SKM-1 (cell line): ENCODE results near the gene CIPC.

Experiments
- DNase-seq: peaks from one replicate; lab custom pipeline; 2025; ENCODE audit not compliant: unreplicated experiment; lab: John Stamatoyannopoulos, UW

Gene CIPC

GRCh38 chr14:77123381-77124325, 25.6 kb downstream of the CIPC start:
- no peak for DNase-seq

GRCh38 chr14:77124345-77125280, 26.6 kb downstream of the CIPC start:
- DNase-seq: no peak

- no peak for DNase-seq
These were observed 27.3 kb downstream of the CIPC start for GRCh38 chr14:77125281-77125801.

GRCh38 chr14:77125823-77126325, 27.8 kb downstream of the CIPC start:
- no peak for DNase-seq

- DNase-seq: no peak
These were observed 28.5 kb downstream of the CIPC start for GRCh38 chr14:77126461-77126990.

- DNase-seq: no peak
These were observed 30.4 kb downstream of the CIPC start for GRCh38 chr14:77128414-77128891.

- DNase-seq: no peak
These were observed 32.3 kb downstream of the CIPC start for GRCh38 chr14:77130386-77130785.

- no peak for DNase-seq
These were observed 33.1 kb downstream of the CIPC start for GRCh38 chr14:77131206-77131605.

GRCh38 chr14:77131871-77132486, 33.9 kb downstream of the CIPC start:
- DNase-seq: no peak

- DNase-seq: no peak
These were observed 35.8 kb downstream of the CIPC start for GRCh38 chr14:77133720-77134338.

- DNase-seq: no peak
These were observed 41.0 kb downstream of the CIPC start for GRCh38 chr14:77139022-77139421.

- no peak for DNase-seq
These were observed 41.7 kb downstream of the CIPC start for GRCh38 chr14:77139540-77140358.

- no peak for DNase-seq
These were observed 42.5 kb downstream of the CIPC start for GRCh38 chr14:77140359-77141213.

GRCh38 chr14:77141214-77142004, 43.4 kb downstream of the CIPC start, which contains the start of gene ZDHHC22:
ZDHHC22 (minus strand) TSS chr14:77141791; CDS start chr14:77139738, 2,053 bp downstream.
- DNase-seq: no peak

GRCh38 chr14:77142005-77142800, 44.1 kb downstream of the CIPC start:
- no peak for DNase-seq

- no peak for DNase-seq
These were observed 45.0 kb downstream of the CIPC start for GRCh38 chr14:77143071-77143470.
